Mucosa of descending colon (tissue), 3 donors: ENCODE measurements around the gene SLC43A2. TPM values are rescaled to one million over a fixed set of nuclear protein-coding genes. Genes with fewer than 3 reads are reported as not detected.
A peak's percentile ranks its signal among the peaks of the same experiment; 100 is the strongest.
"Not testable (repeated sequence)": the region's sequence is repeated elsewhere in the genome, so short reads cannot be mapped to it uniquely, and the experiment has no call there.

ENCODE experiments used
- ATAC-seq: fragments of 200-7000 bp; cut with Tn5 transposase; one replicate; pipeline ENCODE4 v1.9.1; 2020; ENCODE audit warnings: mild to moderate bottlenecking, moderate library complexity
- DNase-seq, 3 donors: peaks; one replicate each; pipeline ENCODE4 v3.0.0-alpha.2; 2020
- H3K36me3 ChIP-seq: fragments of 200-600 bp; one replicate; pipeline ENCODE4 v1.8.0; 2021; ENCODE audit warnings: low read depth, mild to moderate bottlenecking
- H3K4me1 ChIP-seq: fragments of 200-600 bp; one replicate; pipeline ENCODE4 v1.8.0; 2021; ENCODE audit warnings: low read depth, mild to moderate bottlenecking
- H3K4me3 ChIP-seq: fragments of 200-600 bp; one replicate; pipeline ENCODE4 v1.8.0; 2021; ENCODE audit warnings: mild to moderate bottlenecking
- H3K9me3 ChIP-seq: fragments of 200-600 bp; one replicate; pipeline ENCODE4 v1.8.0; 2021; ENCODE audit warnings: mild to moderate bottlenecking
- intact Hi-C, 2 donors: fragments of 100-400 bp; cut with DNase I in 1 of 2; cut with micrococcal nuclease in 1 of 2; formaldehyde crosslinking; loops; one replicate each; pipeline versions ENCODE4 v1.11.0 to v1.11.1; 2022; cut with DNase I, micrococcal nuclease
- long read RNA-seq, 2 donors: library from polyadenylated mRNA; unstranded; transcript quantifications; one replicate each; pipeline ENCODE4 v2.0.0, GENCODE V29; 2019 to 2021
- total RNA-seq, 3 donors: library from RNA; stranded (reverse); fragmentation: NEBNext Ultra II Directional in 2 of 3; extraction: Animal tissue kit (Norgen Biotek cat#: 25700) in 2 of 3; gene quantifications; one replicate each; pipeline versions ENCODE4 v1.2.1 to v1.2.4, GENCODE V29; 2021 to 2023
- TF ChIP-seq, protein P1 (sequence below): fragments of 200-600 bp; IDR thresholded peaks from one replicate; pipeline ENCODE4 v1.8.0; 2022; ENCODE audit warnings: antibody characterized with exemption, mild to moderate bottlenecking
- donor health status: DM: no; HTN: no; CAD: no; lungs with moderate emphysema.
- donor health status: DM: no; HTN: no; CAD: no.
- donor health status: DM: no; HTN: yes; CAD: no.

The SLC43A2 gene
- 10 to 100 TPM; 12.7 to 30.8 (median 23.7) TPM for total RNA-seq
- long read RNA-seq, donor 1, full-length matches to known transcripts = 7 of 18 reads
- long read RNA-seq, donor 1, partial matches to known transcripts = 5 of 18 reads
- long read RNA-seq, donor 1, other reads (novel, unspliced or antisense) = 6 of 18 reads
- long read RNA-seq, donor 2, full-length matches to known transcripts = 5 of 8 reads
- long read RNA-seq, donor 2, partial matches to known transcripts = 3 of 8 reads
- long read RNA-seq, donor 2, other reads (novel, unspliced or antisense) = 0 of 8 reads

- peaks cover 3% of the 10 kb centered on the region for H3K36me3 ChIP-seq
- no peaks in the 10 kb centered on the region for H3K9me3 ChIP-seq
- intact Hi-C loops = loop anchor here in 1 of 2 donors (5.0 kb wide), 1 partner anchor 51 kb away; no protein-coding TSS in a partner anchor
- TF ChIP-seq, protein P1, sequence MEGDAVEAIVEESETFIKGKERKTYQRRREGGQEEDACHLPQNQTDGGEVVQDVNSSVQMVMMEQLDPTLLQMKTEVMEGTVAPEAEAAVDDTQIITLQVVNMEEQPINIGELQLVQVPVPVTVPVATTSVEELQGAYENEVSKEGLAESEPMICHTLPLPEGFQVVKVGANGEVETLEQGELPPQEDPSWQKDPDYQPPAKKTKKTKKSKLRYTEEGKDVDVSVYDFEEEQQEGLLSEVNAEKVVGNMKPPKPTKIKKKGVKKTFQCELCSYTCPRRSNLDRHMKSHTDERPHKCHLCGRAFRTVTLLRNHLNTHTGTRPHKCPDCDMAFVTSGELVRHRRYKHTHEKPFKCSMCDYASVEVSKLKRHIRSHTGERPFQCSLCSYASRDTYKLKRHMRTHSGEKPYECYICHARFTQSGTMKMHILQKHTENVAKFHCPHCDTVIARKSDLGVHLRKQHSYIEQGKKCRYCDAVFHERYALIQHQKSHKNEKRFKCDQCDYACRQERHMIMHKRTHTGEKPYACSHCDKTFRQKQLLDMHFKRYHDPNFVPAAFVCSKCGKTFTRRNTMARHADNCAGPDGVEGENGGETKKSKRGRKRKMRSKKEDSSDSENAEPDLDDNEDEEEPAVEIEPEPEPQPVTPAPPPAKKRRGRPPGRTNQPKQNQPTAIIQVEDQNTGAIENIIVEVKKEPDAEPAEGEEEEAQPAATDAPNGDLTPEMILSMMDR = no peak
- H3K4me1 ChIP-seq = peaks cover 6% of the 10 kb centered on the region
- H3K4me3 ChIP-seq = peak within 1 kb of the TSS; percentile 50
- ATAC-seq (peak; percentile 86), DNase-seq (peak; percentile 86 to 93 (median 89))
These were observed at the start of gene SLC43A2 for GRCh38 chr17:1627982-1628855. Gene SLC43A2 (minus strand): TSS chr17:1628834. CDS start chr17:1627874, 960 bp downstream.

DNA sequence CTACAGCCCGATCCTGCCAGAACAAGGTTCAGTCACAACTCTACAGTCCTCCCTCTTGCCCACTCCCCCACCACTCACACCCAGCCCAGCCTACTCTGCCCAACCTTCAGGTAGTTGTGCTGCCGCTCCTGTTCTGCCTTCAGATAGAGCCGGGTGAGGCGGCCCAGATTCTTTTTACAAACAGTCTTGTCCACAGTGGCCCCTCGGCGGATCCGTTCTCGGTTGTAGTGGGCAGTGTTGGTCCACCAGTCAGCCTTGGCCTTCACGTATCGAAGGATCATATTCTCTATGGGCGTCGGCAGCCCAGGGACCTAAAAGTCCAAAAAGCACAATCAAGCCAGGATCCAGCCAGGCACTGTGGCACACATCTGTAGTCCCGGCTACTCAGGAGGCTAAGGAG is 47.8 kb upstream of the SLC43A2 start:
- no peaks in the 10 kb centered on the region for H3K4me1 ChIP-seq
- TF ChIP-seq, protein P1 = no peak
- H3K4me3 ChIP-seq = no peak overlapping the region
- intact Hi-C loops = no loop called here
- no peaks in the 10 kb centered on the region for H3K9me3 ChIP-seq
- DNase-seq (no peak), ATAC-seq (no peak)
- H3K36me3 ChIP-seq = peaks cover 43% of the 10 kb centered on the region

DNA sequence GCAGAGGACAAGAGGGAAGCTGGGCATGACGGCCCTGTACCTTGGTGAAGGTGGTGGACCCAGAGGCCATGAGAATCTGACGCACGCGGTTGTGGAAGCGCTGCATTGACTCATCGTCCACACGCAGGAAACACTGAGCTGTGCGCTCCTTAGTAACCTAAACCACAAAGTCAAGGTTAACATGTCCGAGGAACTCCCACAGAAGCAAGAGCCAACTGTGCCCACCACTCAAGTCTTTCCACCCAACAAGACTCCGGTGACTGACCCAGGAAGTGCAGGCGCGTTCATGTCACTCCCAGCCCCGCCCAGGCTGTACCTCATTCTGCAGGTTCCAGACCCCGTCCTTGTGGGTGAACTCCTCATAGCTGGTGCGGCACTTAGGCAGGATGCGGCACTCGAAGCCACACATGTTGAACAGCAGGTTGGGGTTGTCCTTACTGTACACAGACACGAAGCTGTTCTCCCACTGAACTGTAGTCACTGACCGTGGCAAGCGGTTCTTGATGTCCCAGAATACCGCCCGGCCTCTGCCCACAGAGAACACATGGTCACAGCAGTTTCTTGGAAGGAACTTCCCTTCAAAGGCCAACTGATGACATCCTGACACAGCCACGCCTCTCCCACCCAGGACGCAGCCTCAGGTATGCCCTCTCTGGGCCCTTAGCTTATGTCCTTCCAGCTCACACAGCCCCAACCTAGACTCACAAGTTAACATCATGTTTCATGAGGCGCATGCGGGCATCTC is 44.6 kb upstream of the SLC43A2 start:
- ATAC-seq = no peak
- TF ChIP-seq, protein P1 = no peak
- intact Hi-C loops = no loop called here
- no peak for DNase-seq
- Histone ChIP-seq H3K4me1 (peaks cover 5% of the 10 kb centered on the region), H3K9me3 (no peaks in the 10 kb centered on the region), H3K4me3 (no peak overlapping the region), H3K36me3 (peaks cover 35% of the 10 kb centered on the region)

- DNase-seq, H3K9me3 ChIP-seq, H3K4me3 ChIP-seq, ATAC-seq, H3K4me1 ChIP-seq: not testable (repeated sequence)
- intact Hi-C loops = loop anchor here in 1 of 2 donors (10.0 kb wide), 1 partner anchor 201 kb away; no protein-coding TSS in a partner anchor
- peaks cover 26% of the 10 kb centered on the region for H3K36me3 ChIP-seq
These were observed 35.3 kb upstream of the SLC43A2 start for GRCh38 chr17:1663934-1664333.

GRCh38 chr17:1661045-1661444 is 32.4 kb upstream of the SLC43A2 start:
- Histone ChIP-seq H3K4me1 (no peaks in the 10 kb centered on the region), H3K36me3 (peaks cover 30% of the 10 kb centered on the region), H3K4me3 (no peak overlapping the region), H3K9me3 (no peaks in the 10 kb centered on the region)
- intact Hi-C loops = loop anchor here in 1 of 2 donors (10.0 kb wide), 1 partner anchor 204 kb away; no protein-coding TSS in a partner anchor
- ATAC-seq (no peak), DNase-seq (no peak)
- TF ChIP-seq, protein P1 = no peak
